Measurements from ENCODE around the gene SCG5. TPM values are rescaled to one million over a fixed set of nuclear protein-coding genes. Genes with fewer than 3 reads are reported as not detected.
A peak's percentile ranks its signal among the peaks of the same experiment; 100 is the strongest.

Gene SCG5
- total and polyA plus RNA-seq, 4 donors: 2.9 to 13.4 (median 10.1) TPM

DNA sequence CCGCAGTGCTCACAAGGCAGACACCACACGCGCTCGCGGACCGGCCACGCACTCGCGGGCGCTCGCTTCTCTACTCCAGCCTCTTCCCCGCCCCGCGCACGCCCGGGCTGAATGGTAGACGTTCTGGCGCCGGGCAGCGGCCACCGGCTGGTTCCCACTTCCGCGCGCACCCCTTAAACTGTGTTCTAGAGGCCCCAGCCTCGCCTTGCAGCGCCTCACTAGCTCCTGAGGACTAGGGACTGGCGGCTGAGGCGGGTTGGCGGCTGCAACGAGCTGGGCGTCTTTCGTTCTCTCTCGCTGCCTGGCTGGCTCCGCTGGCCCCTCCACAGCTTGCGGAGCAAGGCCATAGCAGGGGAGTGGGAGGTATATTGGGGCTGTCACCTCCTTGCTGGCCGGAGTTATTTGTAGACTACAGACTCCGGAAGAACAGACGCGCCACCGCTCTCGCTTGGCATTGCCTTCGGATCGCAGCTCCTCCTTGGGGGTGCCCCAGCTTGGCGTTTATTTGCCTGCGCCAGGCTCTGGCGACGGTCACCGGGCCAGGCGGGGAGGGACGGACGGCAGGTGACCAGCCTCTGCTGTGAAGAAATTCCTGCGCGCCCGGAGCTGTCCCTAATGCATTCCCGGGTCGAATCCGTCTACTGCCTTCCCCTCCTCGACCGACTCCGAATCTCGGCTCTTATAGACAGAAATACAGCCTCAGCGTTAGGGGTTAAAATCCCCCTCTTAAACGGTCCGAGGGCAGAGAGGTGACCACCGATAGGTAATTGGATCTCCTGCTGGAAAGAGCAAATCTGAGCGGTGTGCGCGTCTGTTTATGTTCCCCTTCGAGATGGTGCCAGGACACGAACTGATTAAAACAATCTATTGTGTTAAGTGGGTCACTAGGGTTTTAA lies 77.6 kb downstream of the SCG5 start:
- no peak overlapping the region for H3K9ac ChIP-seq (ENCODE audit: low read depth in 1 of 2, low read length in 2 of 2)
- no peak overlapping the region for H3K27ac ChIP-seq (ENCODE audit: low read depth in 1 of 2, low read length in 2 of 2)
- H3K36me3 ChIP-seq (ENCODE audit: control insufficient read depth in 4 of 4, insufficient read depth in 3 of 4, low read depth in 1 of 4, low read length in 3 of 4): no peaks in the 10 kb centered on the region
- H3K4me3 ChIP-seq (ENCODE audit: low read depth in 1 of 3, low read length in 3 of 3): peak overlapping the region; percentile 35 to 62 (median 61)
- WGBS: 2% methylated on average over 70 of the region's 70 CpGs
- H3K27me3 ChIP-seq (ENCODE audit: control insufficient read depth in 4 of 4, insufficient read depth in 4 of 4, low read length in 3 of 4): peaks cover 0 to 20% (median 3%) of the 10 kb centered on the region in 4 donors
- TF ChIP-seq, protein P1, sequence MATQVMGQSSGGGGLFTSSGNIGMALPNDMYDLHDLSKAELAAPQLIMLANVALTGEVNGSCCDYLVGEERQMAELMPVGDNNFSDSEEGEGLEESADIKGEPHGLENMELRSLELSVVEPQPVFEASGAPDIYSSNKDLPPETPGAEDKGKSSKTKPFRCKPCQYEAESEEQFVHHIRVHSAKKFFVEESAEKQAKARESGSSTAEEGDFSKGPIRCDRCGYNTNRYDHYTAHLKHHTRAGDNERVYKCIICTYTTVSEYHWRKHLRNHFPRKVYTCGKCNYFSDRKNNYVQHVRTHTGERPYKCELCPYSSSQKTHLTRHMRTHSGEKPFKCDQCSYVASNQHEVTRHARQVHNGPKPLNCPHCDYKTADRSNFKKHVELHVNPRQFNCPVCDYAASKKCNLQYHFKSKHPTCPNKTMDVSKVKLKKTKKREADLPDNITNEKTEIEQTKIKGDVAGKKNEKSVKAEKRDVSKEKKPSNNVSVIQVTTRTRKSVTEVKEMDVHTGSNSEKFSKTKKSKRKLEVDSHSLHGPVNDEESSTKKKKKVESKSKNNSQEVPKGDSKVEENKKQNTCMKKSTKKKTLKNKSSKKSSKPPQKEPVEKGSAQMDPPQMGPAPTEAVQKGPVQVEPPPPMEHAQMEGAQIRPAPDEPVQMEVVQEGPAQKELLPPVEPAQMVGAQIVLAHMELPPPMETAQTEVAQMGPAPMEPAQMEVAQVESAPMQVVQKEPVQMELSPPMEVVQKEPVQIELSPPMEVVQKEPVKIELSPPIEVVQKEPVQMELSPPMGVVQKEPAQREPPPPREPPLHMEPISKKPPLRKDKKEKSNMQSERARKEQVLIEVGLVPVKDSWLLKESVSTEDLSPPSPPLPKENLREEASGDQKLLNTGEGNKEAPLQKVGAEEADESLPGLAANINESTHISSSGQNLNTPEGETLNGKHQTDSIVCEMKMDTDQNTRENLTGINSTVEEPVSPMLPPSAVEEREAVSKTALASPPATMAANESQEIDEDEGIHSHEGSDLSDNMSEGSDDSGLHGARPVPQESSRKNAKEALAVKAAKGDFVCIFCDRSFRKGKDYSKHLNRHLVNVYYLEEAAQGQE (IDR thresholded peaks at IDR 0.05): no peak
- TF ChIP-seq YY1 (IDR thresholded peaks at IDR 0.05): no peak
- TF ChIP-seq SP1 (IDR thresholded peaks at IDR 0.05): no peak
- TF ChIP-seq TAF1 (conservative IDR thresholded peaks at IDR 0.05): no peak
- no peak for TF ChIP-seq JUND (IDR thresholded peaks at IDR 0.05)
- TF ChIP-seq HNF4G (IDR thresholded peaks at IDR 0.05): no peak
- TF ChIP-seq, protein P2, sequence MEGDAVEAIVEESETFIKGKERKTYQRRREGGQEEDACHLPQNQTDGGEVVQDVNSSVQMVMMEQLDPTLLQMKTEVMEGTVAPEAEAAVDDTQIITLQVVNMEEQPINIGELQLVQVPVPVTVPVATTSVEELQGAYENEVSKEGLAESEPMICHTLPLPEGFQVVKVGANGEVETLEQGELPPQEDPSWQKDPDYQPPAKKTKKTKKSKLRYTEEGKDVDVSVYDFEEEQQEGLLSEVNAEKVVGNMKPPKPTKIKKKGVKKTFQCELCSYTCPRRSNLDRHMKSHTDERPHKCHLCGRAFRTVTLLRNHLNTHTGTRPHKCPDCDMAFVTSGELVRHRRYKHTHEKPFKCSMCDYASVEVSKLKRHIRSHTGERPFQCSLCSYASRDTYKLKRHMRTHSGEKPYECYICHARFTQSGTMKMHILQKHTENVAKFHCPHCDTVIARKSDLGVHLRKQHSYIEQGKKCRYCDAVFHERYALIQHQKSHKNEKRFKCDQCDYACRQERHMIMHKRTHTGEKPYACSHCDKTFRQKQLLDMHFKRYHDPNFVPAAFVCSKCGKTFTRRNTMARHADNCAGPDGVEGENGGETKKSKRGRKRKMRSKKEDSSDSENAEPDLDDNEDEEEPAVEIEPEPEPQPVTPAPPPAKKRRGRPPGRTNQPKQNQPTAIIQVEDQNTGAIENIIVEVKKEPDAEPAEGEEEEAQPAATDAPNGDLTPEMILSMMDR (IDR thresholded peaks at IDR 0.05; ENCODE audit: low read depth, low read length, missing input control): no peak
- no peak for TF ChIP-seq FOXA2 (IDR thresholded peaks at IDR 0.05)
- no peak for TF ChIP-seq EGR1 (IDR thresholded peaks at IDR 0.05; ENCODE audit: low read depth in 2 of 2)
- TF ChIP-seq, protein P3, sequence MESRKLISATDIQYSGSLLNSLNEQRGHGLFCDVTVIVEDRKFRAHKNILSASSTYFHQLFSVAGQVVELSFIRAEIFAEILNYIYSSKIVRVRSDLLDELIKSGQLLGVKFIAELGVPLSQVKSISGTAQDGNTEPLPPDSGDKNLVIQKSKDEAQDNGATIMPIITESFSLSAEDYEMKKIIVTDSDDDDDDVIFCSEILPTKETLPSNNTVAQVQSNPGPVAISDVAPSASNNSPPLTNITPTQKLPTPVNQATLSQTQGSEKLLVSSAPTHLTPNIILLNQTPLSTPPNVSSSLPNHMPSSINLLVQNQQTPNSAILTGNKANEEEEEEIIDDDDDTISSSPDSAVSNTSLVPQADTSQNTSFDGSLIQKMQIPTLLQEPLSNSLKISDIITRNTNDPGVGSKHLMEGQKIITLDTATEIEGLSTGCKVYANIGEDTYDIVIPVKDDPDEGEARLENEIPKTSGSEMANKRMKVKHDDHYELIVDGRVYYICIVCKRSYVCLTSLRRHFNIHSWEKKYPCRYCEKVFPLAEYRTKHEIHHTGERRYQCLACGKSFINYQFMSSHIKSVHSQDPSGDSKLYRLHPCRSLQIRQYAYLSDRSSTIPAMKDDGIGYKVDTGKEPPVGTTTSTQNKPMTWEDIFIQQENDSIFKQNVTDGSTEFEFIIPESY (IDR thresholded peaks at IDR 0.05): no peak
- TF ChIP-seq RAD21 (IDR thresholded peaks at IDR 0.05): no peak
- H3K9me3 ChIP-seq (ENCODE audit: control insufficient read depth in 4 of 4, low read length in 3 of 4): peaks cover 0 to 2% (median 0%) of the 10 kb centered on the region in 4 donors
- peaks cover 11 to 26% (median 21%) of the 10 kb centered on the region in 4 donors for H3K4me1 ChIP-seq (ENCODE audit: control insufficient read depth in 4 of 4, insufficient read depth in 4 of 4, low read length in 3 of 4)
- DNase-seq (ENCODE audit: low spot score): no peak

DNA sequence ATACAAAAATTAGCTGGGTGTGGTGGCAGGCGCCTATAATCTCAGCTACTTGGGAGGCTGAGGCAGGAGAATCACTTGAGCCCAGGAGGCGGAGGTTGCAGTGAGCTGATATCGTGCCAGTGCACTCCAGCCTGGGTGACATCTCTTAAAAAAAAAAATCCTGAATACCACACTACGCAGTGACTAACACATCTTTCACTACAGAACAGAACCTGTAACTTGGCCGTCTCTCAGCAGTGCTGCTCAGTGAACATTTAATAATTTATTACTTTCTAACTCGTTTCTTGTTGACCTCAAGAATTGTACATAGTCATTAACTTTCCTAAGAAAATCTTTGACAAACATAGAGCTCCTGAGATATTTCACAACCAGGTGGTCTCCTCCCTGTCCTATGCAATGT lies 80.1 kb downstream of the SCG5 start:
- H3K9ac ChIP-seq (ENCODE audit: low read depth in 1 of 2, low read length in 2 of 2): no peak overlapping the region
- WGBS: 92% methylated on average over 6 of the region's 6 CpGs
- peaks cover 0 to 20% (median under 1%) of the 10 kb centered on the region in 4 donors for H3K27me3 ChIP-seq (ENCODE audit: control insufficient read depth in 4 of 4, insufficient read depth in 4 of 4, low read length in 3 of 4)
- no peaks in the 10 kb centered on the region for H3K36me3 ChIP-seq (ENCODE audit: control insufficient read depth in 4 of 4, insufficient read depth in 3 of 4, low read depth in 1 of 4, low read length in 3 of 4)
- H3K4me1 ChIP-seq (ENCODE audit: control insufficient read depth in 4 of 4, insufficient read depth in 4 of 4, low read length in 3 of 4): peaks cover 11 to 26% (median 21%) of the 10 kb centered on the region in 4 donors
- no peak overlapping the region for H3K27ac ChIP-seq (ENCODE audit: low read depth in 1 of 2, low read length in 2 of 2)
- DNase-seq (ENCODE audit: low spot score): no peak
- H3K4me3 ChIP-seq (ENCODE audit: low read depth in 1 of 3, low read length in 3 of 3): no peak overlapping the region
- H3K9me3 ChIP-seq (ENCODE audit: control insufficient read depth in 4 of 4, low read length in 3 of 4): peaks cover 0 to 2% (median 0%) of the 10 kb centered on the region in 4 donors
- TF ChIP-seq, protein P4, sequence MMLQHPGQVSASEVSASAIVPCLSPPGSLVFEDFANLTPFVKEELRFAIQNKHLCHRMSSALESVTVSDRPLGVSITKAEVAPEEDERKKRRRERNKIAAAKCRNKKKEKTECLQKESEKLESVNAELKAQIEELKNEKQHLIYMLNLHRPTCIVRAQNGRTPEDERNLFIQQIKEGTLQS (IDR thresholded peaks at IDR 0.05): no peak
- TF ChIP-seq, protein P2 (IDR thresholded peaks at IDR 0.05; ENCODE audit: low read depth, low read length, missing input control): no peak
- no peak for TF ChIP-seq FOXA2 (IDR thresholded peaks at IDR 0.05)
- no peak for TF ChIP-seq RAD21 (IDR thresholded peaks at IDR 0.05)
- no peak for TF ChIP-seq HNF4A (conservative IDR thresholded peaks at IDR 0.05)
- no peak for TF ChIP-seq NR2F2 (IDR thresholded peaks at IDR 0.05)
- TF ChIP-seq, protein P5, sequence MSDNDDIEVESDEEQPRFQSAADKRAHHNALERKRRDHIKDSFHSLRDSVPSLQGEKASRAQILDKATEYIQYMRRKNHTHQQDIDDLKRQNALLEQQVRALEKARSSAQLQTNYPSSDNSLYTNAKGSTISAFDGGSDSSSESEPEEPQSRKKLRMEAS (IDR thresholded peaks at IDR 0.05): no peak
- TF ChIP-seq, protein P3 (IDR thresholded peaks at IDR 0.05): no peak
- no peak for TF ChIP-seq JUND (IDR thresholded peaks at IDR 0.05)
- TF ChIP-seq TAF1 (conservative IDR thresholded peaks at IDR 0.05): no peak

Data from liver (tissue), 9 donors.